OCI-LY3 (cell line): ENCODE measurements around the gene CHMP3.

Experiments used
- EZH2phosphoT487 ChIP-seq: fragments of 200-600 bp; shearing (Covaris generic); IDR thresholded peaks from 2 replicates; pipeline ENCODE4 v1.6.1; 2018; ENCODE audit warnings: antibody characterized with exemption, mixed run types, low read depth
- TF ChIP-seq, protein P1 (sequence below): fragments of 200-600, 300-600 bp; sonication (generic); IDR thresholded peaks from 2 replicates; pipeline ENCODE4 v1.5.1; 2014; ENCODE audit warnings: antibody characterized with exemption, low read length, low read depth

DNA sequence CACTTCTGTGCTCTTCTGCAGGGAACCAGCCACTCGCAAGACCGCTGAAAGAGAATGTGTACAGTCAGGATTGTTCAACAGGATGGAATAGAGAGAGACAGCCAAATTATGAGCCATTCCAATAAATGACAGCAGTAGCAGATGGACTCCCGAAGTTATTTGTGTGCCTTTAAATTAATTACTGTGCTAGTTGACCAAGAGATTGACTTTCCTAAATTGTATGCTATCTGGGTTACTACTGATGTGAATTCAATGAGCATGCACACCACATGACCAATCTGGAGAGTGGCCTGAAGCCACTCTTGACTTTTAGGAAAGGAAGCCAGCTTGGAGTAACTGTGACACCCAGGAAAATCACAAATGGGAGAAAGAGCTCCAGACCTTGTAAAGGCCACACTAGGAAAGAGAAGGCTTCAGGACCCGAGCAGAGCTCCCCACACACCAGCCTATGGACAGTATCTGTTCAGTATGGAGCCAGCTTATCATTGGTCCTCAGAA lies 52.8 kb downstream of the CHMP3 start:
- TF ChIP-seq, protein P1, sequence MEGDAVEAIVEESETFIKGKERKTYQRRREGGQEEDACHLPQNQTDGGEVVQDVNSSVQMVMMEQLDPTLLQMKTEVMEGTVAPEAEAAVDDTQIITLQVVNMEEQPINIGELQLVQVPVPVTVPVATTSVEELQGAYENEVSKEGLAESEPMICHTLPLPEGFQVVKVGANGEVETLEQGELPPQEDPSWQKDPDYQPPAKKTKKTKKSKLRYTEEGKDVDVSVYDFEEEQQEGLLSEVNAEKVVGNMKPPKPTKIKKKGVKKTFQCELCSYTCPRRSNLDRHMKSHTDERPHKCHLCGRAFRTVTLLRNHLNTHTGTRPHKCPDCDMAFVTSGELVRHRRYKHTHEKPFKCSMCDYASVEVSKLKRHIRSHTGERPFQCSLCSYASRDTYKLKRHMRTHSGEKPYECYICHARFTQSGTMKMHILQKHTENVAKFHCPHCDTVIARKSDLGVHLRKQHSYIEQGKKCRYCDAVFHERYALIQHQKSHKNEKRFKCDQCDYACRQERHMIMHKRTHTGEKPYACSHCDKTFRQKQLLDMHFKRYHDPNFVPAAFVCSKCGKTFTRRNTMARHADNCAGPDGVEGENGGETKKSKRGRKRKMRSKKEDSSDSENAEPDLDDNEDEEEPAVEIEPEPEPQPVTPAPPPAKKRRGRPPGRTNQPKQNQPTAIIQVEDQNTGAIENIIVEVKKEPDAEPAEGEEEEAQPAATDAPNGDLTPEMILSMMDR = no peak
- no peak for TF ChIP-seq EZH2phosphoT487
